ENCODE data around the gene RBM10.

RBM10 gene

GRCh38 chrX:47200385-47201150 is 55.5 kb downstream of the RBM10 start:
- DNase-seq = no peak

- no peak for DNase-seq
These were observed 56.4 kb downstream of the RBM10 start for GRCh38 chrX:47201345-47201944.

- DNase-seq = no peak
These were observed 57.3 kb downstream of the RBM10 start for GRCh38 chrX:47202316-47202715.

- no peak for DNase-seq
These were observed 57.9 kb downstream of the RBM10 start for GRCh38 chrX:47202877-47203276.

GRCh38 chrX:47204970-47205369 is 59.9 kb downstream of the RBM10 start:
- DNase-seq = no peak

GRCh38 chrX:47206316-47206715 is 61.3 kb downstream of the RBM10 start:
- no peak for DNase-seq

GRCh38 chrX:47208108-47208507 is 63.1 kb downstream of the RBM10 start:
- DNase-seq = no peak

- no peak for DNase-seq
These were observed 64.7 kb downstream of the RBM10 start for GRCh38 chrX:47209508-47210238.

- no peak for DNase-seq
These were observed 65.8 kb downstream of the RBM10 start for GRCh38 chrX:47210661-47211425.

GRCh38 chrX:47212381-47213293 is 67.6 kb downstream of the RBM10 start:
- no peak for DNase-seq

GRCh38 chrX:47214435-47215077 is 69.5 kb downstream of the RBM10 start:
- DNase-seq = no peak

GRCh38 chrX:47215291-47215900 is 70.4 kb downstream of the RBM10 start:
- DNase-seq = no peak

- DNase-seq = no peak
These were observed 71.4 kb downstream of the RBM10 start for GRCh38 chrX:47216393-47216925.

- peak; percentile 67 for DNase-seq
These were observed 72.3 kb downstream of the RBM10 start for GRCh38 chrX:47217121-47217851.

- peak; percentile 98 for DNase-seq
These were observed 72.8 kb downstream of the RBM10 start for GRCh38 chrX:47217852-47218279.

GRCh38 chrX:47218280-47218919 is 73.4 kb downstream of the RBM10 start, which contains the start of gene CDK16:
Gene CDK16 (plus strand): TSS chrX:47218681. CDS start chrX:47223558, 4,877 bp downstream.
- DNase-seq = peak; percentile 88

GRCh38 chrX:47218920-47219815 is 74.1 kb downstream of the RBM10 start:
- peak; percentile 49 for DNase-seq

GRCh38 chrX:47221756-47222155 is 76.7 kb downstream of the RBM10 start:
- DNase-seq = no peak
